A673 (cell line): ENCODE results near the gene HMGN3.

ENCODE experiments used
- CTCF ChIP-seq: fragments of 300-800, 200-600 bp; sonication (generic); conservative IDR thresholded peaks from 2 replicates; pipeline ENCODE4 v1.5.1; 2017; ENCODE audit warnings: low read depth, mild to moderate bottlenecking, antibody characterized with exemption, low read length, moderate library complexity, mixed read lengths
- EZH2 ChIP-seq: fragments of 200-600 bp; sonication (generic); IDR thresholded peaks from 2 replicates; pipeline ENCODE4 v1.6.1; 2017; ENCODE audit warnings: borderline replicate concordance, low read depth, mild to moderate bottlenecking, mixed read lengths, antibody characterized with exemption, low read length; ENCODE audit not compliant: poor library complexity, severe bottlenecking

- TF ChIP-seq CTCF (no peak), EZH2 (no peak)
Measured at GRCh38 chr6:79196912-79197311, 37.6 kb downstream of the HMGN3 start.
